ENCODE results near the gene ZNRD2. TPM values are rescaled to one million over a fixed set of nuclear protein-coding genes. Genes with fewer than 3 reads are reported as not detected.

Gene ZNRD2
- total RNA-seq, 1 experiment from 2014 or later: 66.8 TPM

DNA sequence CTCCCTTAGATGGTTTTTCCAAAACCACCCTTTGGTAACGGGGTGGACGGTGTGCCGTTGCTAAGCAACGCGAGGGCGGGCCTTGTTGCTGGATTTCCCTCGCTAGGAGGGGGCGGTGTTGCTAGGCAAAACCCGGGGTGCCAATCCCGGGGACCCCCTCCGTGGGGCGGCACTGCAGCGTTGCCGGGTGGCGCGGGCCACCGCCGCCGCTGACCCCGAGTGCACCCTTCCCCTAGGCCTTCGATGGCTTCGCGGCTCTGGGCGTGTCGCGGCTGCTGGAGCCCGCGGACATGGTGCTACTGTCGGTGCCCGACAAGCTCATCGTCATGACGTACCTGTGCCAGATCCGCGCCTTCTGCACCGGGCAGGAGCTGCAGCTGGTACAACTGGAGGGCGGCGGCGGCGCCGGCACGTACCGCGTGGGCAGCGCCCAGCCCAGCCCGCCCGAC, 14.5 kb downstream of the ZNRD2 start:
- Histone ChIP-seq H3K27me3 (ENCODE audit: insufficient read depth, low read length) (no peaks in the 10 kb centered on the region), H3K9me3 (ENCODE audit: control insufficient read depth in 1 of 2, insufficient read depth in 1 of 2, low read depth in 1 of 2, low read length in 2 of 2) (no peaks in the 10 kb centered on the region), H3K9me2 (ENCODE audit: insufficient read depth) (no peaks in the 10 kb centered on the region), H3K4me1 (ENCODE audit: control insufficient read depth in 1 of 2, insufficient read depth in 2 of 2, low read length in 2 of 2) (peaks cover 14 to 25% of the 10 kb centered on the region in 2 experiments), H3K27ac (ENCODE audit: low read depth, low read length) (no peak overlapping the region), H3K4me2 (ENCODE audit: low read length) (no peak overlapping the region), H3K79me2 (ENCODE audit: insufficient read depth, low read length) (no peaks in the 10 kb centered on the region), H3K4me3 (replicated peaks in 1 of 2; ENCODE audit: low read depth in 1 of 2, low read length in 2 of 2) (no peak overlapping the region), H4K20me1 (ENCODE audit: insufficient read depth) (no peaks in the 10 kb centered on the region), H2AFZ (ENCODE audit: low read depth, low read length, poor library complexity, severe bottlenecking) (no peak overlapping the region), H3K9ac (ENCODE audit: low read length) (no peak overlapping the region), H3K36me3 (ENCODE audit: control insufficient read depth in 1 of 2, insufficient read depth in 2 of 2, low read length in 2 of 2) (no peaks in the 10 kb centered on the region; a peak in 2 of 4 replicates)
- POLR2A ChIA-PET: no interaction called here
- intact Hi-C loops (cut with micrococcal nuclease): no loop called here
- CTCF ChIA-PET: interaction anchor here (1.2 kb wide), 1 partner anchor 9 kb away, joined by 6 read pairs; no protein-coding TSS in a partner anchor
- BruUV-seq (replicated peaks): no TSS peak
- DNase-seq (ENCODE audit: low read depth, low spot score) (no peak), ATAC-seq (no peak)
- RAD21 ChIA-PET (ENCODE audit: low non-redundant PET in 1 of 2, low total read pairs in 2 of 2, uncharacterized antibody in 2 of 2, unreplicated experiment in 2 of 2): no interaction called here
- TF ChIP-seq, protein P1, sequence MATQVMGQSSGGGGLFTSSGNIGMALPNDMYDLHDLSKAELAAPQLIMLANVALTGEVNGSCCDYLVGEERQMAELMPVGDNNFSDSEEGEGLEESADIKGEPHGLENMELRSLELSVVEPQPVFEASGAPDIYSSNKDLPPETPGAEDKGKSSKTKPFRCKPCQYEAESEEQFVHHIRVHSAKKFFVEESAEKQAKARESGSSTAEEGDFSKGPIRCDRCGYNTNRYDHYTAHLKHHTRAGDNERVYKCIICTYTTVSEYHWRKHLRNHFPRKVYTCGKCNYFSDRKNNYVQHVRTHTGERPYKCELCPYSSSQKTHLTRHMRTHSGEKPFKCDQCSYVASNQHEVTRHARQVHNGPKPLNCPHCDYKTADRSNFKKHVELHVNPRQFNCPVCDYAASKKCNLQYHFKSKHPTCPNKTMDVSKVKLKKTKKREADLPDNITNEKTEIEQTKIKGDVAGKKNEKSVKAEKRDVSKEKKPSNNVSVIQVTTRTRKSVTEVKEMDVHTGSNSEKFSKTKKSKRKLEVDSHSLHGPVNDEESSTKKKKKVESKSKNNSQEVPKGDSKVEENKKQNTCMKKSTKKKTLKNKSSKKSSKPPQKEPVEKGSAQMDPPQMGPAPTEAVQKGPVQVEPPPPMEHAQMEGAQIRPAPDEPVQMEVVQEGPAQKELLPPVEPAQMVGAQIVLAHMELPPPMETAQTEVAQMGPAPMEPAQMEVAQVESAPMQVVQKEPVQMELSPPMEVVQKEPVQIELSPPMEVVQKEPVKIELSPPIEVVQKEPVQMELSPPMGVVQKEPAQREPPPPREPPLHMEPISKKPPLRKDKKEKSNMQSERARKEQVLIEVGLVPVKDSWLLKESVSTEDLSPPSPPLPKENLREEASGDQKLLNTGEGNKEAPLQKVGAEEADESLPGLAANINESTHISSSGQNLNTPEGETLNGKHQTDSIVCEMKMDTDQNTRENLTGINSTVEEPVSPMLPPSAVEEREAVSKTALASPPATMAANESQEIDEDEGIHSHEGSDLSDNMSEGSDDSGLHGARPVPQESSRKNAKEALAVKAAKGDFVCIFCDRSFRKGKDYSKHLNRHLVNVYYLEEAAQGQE (IDR thresholded peaks at IDR 0.05; ENCODE audit: low read depth): no peak
- TF ChIP-seq EGR1 (IDR thresholded peaks at IDR 0.05; ENCODE audit: low read depth) (no peak), SRF (IDR thresholded peaks at IDR 0.05; ENCODE audit: low read depth) (no peak), POLR2A (IDR thresholded peaks at IDR 0.05; ENCODE audit: borderline replicate concordance, extremely low read depth, insufficient read depth, insufficient read length) (no peak), FOSL1 (IDR thresholded peaks at IDR 0.05; ENCODE audit: low read depth) (no peak), ELF1 (IDR thresholded peaks at IDR 0.05; ENCODE audit: borderline replicate concordance, low read depth) (no peak), CBX3 (IDR thresholded peaks at IDR 0.05; ENCODE audit: low read depth) (no peak), RAD21 (IDR thresholded peaks at IDR 0.05; ENCODE audit: low read depth) (no peak)
- TF ChIP-seq, protein P2, sequence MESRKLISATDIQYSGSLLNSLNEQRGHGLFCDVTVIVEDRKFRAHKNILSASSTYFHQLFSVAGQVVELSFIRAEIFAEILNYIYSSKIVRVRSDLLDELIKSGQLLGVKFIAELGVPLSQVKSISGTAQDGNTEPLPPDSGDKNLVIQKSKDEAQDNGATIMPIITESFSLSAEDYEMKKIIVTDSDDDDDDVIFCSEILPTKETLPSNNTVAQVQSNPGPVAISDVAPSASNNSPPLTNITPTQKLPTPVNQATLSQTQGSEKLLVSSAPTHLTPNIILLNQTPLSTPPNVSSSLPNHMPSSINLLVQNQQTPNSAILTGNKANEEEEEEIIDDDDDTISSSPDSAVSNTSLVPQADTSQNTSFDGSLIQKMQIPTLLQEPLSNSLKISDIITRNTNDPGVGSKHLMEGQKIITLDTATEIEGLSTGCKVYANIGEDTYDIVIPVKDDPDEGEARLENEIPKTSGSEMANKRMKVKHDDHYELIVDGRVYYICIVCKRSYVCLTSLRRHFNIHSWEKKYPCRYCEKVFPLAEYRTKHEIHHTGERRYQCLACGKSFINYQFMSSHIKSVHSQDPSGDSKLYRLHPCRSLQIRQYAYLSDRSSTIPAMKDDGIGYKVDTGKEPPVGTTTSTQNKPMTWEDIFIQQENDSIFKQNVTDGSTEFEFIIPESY (IDR thresholded peaks at IDR 0.05; ENCODE audit: extremely low read depth, insufficient replicate concordance, low read length): no peak
